Glomerular visceral epithelial cell (primary cell): ENCODE data around the gene LRRC63.
"Not testable (repeated sequence)": the region's sequence is repeated elsewhere in the genome, so short reads cannot be mapped to it uniquely, and the experiment has no call there.

ENCODE experiments used
- DNase-seq: peaks from one replicate; pipeline ENCODE4 v3.0.0-alpha.2; 2016; ENCODE audit errors: extremely low spot score

Gene LRRC63

DNA sequence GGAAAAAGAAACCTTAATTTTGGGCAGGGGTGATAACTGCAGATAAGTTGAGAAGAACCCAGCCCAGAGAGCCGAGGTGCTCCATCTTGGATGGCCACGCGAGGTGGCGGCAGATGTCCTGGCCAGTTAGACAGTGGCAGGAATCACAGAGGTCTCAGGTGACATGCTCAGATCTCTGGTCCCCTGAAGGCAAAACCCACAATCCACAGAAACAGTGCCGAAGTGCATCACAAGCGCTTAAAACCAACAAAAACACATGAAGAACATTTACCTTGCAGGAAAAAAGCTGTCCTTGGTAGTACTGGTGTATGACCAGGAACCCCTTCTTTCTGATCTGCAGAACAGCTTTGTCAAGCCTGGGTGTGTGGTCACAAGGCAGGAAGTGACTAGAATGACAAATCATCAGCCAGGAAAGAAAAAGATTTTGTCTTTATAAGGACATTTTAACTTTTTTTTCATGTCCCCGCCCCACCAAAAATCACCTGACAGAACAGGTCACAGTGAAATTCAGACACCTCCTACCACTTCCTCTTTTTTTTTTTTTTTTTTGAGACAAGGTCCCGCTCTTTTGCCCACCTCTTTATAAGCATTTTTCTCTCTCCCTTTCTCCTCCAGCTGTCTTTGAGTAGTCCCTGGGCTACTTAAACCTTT is 29.8 kb upstream of the LRRC63 start, which contains the start of gene LCP1:
TSS of gene LCP1 (minus strand) at position 338 of the 651 bp plus-strand sequence. CDS start 22,515 bp downstream, outside the sequence.
- peak; percentile 27 for DNase-seq

DNA sequence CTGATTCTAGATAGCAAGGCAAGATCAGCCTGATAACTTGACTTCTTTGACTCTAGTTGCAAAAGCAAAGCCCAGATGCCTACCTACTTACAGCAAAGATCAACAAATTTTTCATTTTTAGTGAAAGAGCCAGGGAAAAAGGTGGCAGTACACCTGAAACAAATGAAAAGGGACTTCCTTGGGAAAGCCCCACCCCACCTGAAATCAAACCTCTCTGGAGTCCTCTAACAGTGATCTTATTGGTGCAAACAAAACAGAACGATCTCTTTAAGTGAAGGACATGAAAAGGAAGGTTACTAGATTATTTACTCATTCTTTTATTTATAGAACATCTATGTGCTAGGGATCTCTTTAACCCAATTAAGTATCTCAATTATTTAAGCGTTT is 29.2 kb upstream of the LRRC63 start:
- DNase-seq, result no peak

DNA sequence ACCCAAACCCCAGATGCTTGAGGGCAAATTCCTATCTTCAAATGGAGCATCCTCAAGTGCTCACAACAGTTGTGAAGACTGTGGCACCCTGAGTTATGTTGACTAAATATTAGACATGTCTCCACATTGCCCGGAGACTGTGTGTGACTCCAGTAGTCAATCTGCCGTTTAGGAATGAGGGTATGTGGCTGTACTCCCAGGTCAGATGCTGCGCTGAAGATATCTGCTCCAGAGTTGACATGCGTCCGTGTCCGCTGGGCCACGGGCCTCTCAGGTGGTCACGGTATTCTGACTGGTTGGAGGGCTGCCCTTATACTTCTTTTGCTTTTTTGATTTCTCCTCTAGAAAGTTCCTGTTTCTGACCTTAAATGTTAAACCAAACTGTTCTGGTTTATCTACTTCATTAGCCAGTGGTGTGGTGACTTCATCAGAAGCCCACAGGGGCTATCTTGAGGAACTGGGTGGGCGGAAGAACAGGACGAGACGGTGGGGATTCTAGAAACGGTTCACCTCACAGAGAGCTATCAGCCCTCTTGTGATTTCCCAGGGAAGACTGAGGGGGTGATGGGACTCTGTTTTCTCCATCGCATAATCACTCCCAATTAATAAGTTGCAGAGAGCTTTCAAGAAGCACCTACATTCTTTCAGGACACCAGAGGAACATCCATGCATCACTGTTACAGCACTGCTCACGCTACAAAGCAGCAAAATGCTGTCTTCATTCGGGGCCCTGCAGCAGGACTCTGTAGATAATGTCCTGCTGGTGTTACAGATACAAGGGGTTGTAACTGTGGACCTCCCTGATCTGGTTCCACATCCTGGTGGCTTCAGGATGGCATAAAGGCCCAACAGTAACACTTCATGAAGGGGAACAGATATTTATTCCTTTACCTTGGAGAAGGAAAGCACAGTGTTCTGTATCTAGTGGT is 28.4 kb upstream of the LRRC63 start:
- DNase-seq, result no peak

DNA sequence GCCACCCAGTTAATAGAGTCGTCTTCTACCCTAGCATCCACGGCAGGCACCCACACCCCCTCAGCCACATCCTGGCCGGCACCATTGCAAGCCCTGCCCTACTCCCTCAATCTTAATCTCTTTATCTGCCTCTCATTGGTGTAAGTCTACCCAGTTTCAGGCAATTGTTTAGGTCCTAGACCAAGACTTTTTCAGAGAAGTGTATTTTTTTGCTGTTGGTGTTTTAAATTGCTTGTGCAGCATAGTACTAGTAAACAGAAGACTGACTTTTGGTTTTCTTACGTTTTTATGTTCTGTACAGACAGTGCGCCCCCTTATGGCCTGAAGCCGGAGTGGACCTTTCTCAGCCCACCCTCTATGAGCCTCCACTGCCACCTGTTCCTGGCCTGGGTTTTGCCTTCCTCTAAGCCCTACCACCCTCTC is 27.4 kb upstream of the LRRC63 start:
- no peak for DNase-seq

DNA sequence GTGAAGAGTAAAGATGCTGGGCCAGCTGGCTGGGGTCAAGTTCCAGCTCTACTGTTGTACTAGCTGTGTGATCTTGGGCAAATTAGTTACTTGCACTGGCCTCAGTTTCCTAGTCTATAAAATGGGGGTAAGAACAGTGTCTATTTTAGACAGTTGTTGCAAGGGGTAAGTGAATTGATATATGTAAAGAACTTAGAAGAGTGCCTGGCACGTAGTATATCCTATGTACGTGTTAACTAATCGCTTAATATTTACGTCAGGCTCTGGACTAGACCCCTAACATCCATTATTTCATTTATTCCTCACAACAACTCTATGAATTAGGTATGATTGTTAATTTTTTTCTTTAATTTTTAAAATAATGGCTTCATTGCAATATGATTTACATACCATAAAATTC is 26.1 kb upstream of the LRRC63 start:
- DNase-seq, result no peak

DNA sequence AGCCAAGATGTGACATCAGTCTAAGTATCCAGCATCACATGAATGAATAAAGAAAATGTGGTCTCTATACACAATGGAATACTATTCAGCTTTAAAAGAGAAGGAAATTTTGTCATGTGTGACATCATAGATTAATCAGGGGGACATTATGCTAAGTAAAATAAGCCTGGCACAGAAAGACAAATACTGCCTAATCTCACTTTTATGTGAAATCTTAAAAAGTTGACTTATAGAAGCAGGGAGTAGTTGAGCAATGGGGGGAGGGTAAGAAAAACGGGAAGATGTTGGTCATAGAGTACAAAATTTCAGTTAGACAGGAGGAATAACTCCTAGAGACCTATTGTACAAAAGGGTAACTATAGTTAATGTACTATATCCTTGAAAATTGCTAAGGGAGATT is 19.3 kb upstream of the LRRC63 start:
- DNase-seq, result no peak

DNA sequence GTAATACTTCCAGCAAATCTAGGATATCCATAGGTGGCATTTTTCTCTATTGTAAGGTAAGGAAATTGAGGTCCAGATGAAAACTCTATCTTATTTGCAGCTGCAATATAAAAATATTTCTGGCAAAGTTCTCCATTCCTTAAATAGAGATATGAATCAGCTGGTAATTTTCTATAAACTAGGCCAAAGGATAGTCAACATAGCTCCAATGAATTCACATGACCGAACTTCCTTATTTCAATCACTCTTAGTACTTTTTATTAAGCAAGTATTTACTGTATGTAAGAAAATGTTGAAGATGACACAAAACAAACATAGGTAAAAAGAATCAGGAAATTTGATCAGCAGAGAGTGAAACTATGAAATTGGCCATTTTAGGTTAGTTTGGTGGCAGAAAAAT is 16.7 kb upstream of the LRRC63 start:
- no peak for DNase-seq

DNA sequence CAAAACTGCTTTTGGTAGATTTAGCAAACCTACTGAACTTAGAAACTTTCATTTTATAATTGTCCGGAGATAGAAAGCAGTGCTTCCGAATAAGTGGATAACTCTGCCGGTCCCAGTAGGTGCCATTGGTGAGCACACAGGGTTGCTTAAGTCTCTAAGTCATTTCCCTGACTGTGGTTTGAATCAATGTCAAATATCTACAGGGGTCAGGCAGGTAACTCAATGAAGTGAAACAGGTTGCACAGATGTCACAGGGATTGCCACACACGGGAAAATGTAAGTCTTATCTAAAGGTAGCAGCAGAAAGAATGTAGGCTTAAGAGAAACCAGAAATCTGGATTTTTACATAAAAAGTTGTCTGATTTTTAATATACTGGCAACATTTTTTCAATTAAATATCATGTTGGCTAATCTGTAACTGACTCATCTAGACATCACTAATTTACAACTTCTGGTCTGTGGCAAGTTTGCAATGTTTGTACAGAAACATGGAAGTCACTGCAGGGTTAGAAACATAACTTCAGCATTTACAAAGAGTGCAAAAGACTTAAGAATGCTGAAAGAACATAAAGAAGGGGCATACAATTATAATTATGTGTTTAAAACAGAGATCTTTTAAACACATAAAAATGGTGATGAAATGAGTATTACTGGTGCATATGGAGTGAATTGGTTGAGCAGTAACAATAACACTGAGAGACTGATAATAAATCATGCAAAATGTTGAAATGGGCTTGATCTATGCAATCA is 14.3 kb upstream of the LRRC63 start:
- DNase-seq, result no peak

DNA sequence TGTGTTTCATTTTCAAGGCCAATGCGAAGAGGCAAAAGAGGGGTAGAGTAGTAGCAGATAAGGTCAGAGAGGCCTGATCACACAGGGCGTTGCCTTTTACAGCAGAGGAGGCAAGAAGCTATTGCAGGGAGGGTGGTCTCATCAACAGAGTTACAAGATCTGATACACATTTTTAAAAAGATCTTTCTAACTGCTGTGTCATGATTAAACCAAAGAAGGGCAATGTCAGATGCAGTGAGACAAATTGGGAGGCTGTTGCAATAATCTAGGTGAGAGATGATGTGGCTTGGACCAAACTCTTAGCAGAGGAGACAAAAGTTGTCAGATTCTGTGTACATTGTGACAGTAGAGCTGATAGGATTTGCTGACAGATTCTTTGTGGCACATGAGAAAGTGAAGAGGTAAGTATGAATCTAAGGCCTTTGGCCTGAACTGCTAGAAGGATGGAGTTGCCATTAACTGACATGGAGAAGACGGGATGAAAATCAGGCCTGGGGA is 13.0 kb upstream of the LRRC63 start:
- DNase-seq, result no peak

DNA sequence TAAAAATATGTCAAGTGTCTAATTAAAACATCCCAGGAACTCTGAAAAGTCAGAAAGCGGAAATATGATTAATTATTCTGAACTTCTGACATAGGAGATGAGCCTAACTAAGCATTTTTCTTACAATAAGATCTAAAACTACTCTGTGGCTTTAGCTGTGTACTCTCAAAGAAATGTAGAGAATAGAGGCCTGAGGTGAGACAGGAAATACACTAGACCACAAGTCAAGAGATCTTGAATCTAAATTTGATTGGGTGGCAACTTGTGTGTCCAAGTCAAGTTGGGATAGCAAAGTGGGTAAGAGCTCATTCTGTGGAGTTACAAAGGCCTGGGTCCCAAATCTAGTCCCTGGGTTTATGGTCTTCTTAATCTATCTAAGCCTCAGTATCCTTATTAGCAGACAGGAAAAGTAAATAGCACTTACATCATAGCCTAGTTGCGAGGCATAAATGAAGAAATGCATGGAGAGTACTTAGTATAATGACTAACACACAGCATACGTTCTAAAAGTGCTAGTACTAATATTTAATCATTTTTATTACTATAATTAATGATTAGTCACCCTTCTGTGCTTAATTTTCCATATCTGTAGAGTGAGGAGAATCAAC is 9.4 kb upstream of the LRRC63 start:
- no peak for DNase-seq

DNA sequence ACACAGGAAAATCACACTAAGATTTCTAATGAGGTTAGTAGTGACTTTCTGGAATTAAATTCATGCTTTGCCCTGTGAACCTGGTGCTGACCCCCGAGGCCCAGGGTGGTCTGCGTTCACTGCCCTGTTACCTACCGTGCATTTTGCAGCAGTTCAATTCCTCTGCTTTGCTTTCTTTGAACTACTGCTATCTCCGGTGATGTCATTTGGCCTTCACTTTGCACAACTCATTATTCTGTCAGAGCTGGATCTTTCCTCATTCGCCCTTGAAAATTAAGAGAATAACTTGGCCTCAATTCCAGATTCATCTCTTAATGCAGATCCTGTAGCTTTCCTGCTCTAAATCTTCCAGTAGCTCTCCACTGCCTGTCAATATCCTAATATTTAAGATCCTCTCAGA is 8.8 kb upstream of the LRRC63 start:
- no peak for DNase-seq

DNA sequence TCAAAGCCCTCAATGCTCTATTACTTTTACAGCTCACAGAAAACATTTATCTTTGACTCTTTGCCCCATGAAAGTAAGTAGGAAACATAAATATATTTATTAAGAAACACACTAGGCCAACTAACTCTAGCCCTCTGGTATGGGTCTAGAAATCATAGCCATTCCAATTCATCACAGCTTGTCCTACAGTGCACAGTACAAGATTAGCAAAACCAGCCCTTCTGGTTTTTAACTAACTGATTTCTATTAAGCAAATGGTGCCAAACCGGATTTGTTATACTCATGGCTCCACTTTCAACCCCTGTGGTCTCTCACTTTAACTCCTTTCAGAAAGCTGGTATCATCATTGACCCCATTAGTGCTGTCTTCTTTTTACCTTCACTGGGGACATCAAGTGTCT is 5.6 kb upstream of the LRRC63 start:
- DNase-seq, result no peak

DNA sequence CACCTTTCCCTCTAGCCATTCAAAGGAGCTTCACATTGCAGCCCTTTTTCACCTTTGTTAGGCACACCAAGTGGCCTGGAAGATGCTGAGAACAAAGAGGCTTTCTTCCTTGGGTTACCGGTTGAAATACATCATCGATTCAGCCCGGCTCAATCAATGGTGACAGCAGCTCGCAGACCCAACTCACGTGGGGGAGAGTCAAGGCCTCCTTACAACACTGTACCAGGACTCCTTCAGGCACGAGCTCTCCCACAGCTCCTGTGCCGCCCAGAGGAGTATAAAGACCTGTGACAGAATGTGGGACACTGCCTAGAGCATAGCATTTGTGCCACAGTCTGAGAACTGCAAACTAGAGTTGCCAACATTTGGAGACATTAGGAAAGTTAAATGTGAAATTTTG is 3.9 kb upstream of the LRRC63 start:
- DNase-seq, result no peak

DNA sequence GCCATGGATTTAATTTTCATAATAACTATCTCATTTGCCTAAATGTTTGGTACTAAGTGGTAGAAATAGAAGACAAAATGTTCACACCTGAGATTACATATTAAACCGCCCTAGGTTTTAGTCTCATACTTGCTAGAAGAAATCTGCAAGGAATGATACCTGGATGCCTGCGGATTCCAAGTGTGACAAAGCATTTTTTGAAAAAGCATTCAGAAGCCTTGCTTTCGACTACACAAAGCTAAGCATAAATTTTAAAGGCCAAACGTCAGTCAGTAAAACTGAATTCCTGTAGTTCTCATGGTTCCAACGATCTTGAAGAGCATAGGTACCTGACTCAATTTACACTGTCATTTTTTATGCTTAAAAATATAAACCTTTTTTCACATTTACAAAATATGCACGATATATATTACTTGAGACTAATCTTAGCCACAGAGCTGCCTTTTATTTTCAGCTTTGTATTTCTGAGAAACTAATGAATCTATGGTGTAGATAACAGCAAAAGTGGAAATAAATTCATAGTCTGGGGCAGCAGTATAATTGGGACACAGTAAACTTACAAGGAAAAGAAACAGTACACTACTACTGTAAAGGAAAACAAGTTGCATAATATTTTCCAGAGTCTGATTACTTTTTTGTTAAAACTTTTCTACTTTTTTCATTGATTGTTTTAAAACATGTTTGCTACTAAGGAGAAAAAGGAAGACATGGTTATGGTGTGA is 1.2 kb upstream of the LRRC63 start:
- DNase-seq, result no peak

DNA sequence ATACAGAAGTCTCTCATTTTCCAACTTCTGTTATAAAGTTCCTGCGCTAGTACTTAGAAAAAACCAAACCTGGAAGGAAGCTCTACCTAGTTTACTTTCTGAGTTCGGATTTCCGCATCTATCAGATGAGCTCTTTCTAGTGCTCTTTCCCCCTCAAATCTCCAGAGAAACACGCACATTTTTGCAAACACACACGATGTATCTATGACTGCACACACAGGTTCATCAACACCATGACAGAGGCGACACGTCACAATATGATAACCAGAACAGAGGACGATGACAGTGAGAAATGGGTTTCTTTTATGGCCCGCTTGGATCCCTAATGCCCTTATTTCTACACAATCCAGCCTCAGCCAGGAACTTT is 629 bp upstream of the LRRC63 start:
- DNase-seq, result no peak

DNA sequence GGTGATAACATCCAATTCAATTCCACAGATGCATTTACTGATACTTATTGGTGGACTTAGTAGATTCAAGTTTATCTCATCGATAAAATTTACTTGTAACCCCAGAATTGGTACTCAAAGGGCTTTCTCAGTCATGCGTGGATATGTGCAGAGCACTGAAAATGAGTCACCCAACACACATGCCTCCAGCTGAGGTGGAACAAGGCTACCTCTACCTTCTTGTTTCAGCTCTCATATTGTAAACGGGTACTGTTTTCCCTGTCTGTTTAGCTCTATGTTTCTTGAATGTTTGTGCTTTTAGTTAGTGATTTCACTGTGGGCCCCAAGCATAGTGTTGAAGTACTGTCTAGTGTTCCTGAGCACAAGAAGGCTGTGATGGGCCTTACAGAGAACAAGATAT is 1.5 kb downstream of the LRRC63 start:
- DNase-seq, result peak; percentile 42

DNA sequence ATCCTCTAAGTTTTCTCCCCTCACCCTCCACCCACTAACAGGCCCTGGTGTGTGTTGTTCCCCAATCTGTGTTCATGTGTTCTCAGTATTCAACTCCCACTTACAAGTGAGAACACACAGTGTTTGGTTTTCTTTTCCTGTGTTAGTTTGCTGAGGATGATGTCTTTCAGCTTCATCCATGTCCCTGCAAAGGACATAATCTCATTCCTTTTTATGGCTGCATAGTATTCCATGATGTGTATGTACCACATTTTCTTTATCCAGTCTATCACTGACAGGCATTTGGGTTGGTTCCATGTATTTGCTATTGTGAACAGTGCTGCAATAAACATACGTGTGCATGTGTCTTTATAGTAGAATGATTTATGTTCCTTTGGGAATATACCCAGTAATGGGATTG is 3.0 kb downstream of the LRRC63 start:
- not testable (repeated sequence) for DNase-seq

DNA sequence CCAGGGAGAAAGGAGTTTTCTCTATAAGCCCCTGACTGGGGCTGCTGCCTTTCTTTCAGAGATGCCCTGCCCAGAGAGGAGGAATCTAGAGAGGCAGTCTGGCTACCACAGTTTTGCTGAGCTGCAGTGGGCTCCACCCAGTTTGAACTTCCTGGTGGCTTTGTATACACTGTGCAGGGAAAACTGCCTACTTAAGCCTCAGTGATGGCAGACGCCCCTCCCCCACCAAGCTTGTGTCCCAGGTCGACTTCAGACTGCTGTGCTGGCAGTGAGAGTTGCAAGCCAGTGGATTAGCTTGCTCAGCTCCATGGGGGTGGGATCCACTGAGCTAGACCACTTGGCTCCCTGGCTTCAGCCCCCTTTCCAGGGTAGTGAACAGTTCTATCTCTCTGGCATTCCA is 8.5 kb downstream of the LRRC63 start:
- DNase-seq, result not testable (repeated sequence)

DNA sequence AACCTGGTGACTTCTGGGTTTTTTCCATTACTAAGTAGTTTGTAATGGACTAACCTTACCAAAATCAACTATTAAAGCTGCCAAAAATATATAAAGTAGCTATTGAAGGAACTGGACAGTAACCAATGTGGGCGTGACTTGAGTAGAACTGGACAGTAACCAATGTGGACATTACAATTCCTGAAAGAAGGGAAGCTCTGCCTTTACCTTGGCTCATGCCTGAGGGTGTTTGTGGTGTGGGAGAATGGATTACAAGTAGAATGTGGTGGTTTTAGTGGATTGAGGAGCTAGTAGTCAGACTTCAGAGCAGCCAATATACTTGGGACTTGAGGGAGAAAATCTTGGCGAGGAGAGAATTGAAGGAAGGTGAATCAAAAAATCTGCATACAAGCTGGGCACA is 17.5 kb downstream of the LRRC63 start:
- no peak for DNase-seq

DNA sequence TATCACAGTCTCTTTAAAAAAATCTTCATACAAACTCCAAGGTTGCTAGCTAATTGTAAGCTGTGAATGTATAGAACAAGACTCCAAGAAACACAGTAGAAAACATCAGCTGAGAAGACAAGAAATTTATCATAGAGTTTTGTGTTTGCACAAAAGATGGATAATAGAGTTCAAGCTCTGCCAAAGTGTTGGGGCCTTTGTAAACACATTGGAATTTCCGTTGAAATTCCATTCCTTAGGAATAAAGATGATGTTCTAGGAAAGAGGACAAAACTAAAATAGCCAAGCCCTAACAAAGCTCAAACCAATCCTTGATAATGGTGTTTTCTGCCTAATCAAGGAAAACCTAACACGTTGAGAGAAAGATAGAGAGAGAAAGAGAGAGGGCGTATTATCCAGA is 20.6 kb downstream of the LRRC63 start:
- DNase-seq, result no peak

DNA sequence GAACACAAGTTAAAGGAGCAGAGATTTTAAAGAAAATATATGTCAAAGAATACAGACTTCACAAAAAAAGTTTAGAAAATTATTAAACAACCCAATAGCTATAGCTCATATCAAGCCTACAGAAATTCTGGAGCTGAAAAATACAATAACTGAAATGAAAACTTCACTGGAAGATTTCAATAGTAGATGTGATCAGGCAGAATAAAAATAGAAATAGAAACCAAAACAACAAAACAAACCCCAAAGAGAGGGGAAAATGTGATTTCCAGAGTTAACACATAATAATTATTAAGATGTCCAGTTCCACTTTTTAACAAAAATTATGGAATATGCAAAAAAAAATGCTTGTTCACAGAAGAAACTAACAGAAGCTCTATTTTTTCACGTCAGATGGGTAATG is 23.6 kb downstream of the LRRC63 start:
- DNase-seq, result no peak
